Amniotic stem cell (primary cell): Measurements from ENCODE around the gene HHAT.

ENCODE experiments used
- DNase-seq: peaks from one replicate; lab custom pipeline; 2025; lab: John Stamatoyannopoulos, UW

The HHAT gene

GRCh38 chr1:210722410-210723081, 393.8 kb downstream of the HHAT start:
- DNase-seq = no peak

DNA sequence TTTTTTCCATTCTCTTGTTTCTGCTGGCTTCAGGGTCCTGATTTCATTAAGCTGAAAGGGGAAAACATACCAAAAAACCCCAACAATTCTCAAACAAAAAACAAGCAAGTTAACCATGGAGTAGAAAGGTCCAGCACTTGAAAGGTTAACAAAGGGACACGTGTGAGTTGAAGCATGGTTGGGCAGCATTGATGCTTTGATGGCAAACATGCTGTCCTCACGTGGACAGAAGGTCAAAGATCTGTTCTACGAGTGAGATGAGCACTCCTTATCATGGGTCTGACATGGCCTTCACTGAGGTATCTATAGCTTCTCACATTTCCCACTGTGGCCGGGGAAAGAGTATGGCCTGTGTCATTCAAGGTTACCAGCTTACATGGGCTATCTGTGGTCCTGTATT, 394.9 kb downstream of the HHAT start:
- no peak for DNase-seq

DNA sequence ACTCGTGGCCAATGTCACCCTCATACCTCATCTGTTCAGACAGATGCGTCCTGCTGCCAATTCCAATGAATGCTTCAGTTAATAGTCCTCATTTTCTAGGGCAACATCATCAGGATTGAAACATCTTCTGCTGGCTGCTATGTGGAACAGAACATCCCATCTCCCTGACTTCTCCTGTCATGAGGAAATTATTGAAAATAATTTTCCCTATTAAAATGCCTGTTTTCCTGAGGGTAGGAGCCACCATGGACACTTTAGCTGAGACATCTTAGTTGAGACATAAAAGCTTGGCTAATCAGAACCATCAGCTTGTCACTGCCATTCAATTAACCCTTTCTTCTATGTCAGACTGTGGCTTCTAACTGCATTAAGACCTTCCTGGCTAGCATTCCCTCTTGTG, 396.1 kb downstream of the HHAT start:
- no peak for DNase-seq
